ENCODE data around the gene PLCB2.

DNA sequence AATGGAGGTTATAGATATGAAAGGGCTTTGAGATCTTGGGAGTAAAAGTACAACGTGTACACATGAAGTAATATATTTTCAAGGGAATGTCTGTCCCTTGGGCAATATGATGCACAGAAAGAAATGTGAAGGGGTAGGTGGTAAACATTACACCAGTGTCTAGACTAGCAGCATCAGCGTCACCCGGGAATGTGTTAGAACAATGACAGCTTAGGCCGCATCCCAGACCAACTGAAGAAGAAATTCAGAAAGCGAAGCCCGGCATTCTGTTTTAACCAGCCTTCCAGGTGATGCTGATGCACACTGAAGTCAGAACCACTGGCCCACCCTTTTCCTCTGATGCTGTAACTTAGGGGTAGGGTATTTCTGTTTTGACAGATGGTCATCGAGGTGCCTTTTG lies 22.1 kb upstream of the PLCB2 start:
- TF ChIP-seq CTCF (IDR thresholded peaks at IDR 0.05; ENCODE audit: insufficient read depth, low read depth, low read length) (no peak), EZH2 (IDR thresholded peaks at IDR 0.05; ENCODE audit: insufficient read depth, low read length) (no peak)

All from astrocyte (in vitro differentiated cells and primary cell).